KOPT-K1 (cell line): ENCODE data around the gene ITGA11.

Experiments used
- H3K27ac ChIP-seq: fragments of 200-600 bp; sonication (generic); 2 replicates; pipeline ENCODE4 v1.5.1; 2016; ENCODE audit warnings: antibody characterized with exemption, mild to moderate bottlenecking, low read depth, low read length; ENCODE audit not compliant: poor library complexity, severe bottlenecking
- H3K36me3 ChIP-seq: fragments of 200-600 bp; sonication (generic); 2 replicates; pipeline ENCODE4 v1.5.1; 2017; ENCODE audit warnings: antibody characterized with exemption, mild to moderate bottlenecking, low read length, moderate library complexity; ENCODE audit not compliant: insufficient read depth
- H3K9me3 ChIP-seq: fragments of 200-600 bp; sonication (generic); 2 replicates; pipeline ENCODE4 v1.5.1; 2017; ENCODE audit warnings: antibody characterized with exemption, low read length, mild to moderate bottlenecking; ENCODE audit not compliant: insufficient read depth, poor library complexity, severe bottlenecking

Gene ITGA11

GRCh38 chr15:68279779-68280753, 151.9 kb downstream of the ITGA11 start:
- Histone ChIP-seq H3K27ac (no peak overlapping the region), H3K36me3 (peaks cover 22% of the 10 kb centered on the region), H3K9me3 (no peaks in the 10 kb centered on the region)

GRCh38 chr15:68278595-68279405, 153.2 kb downstream of the ITGA11 start:
- H3K27ac ChIP-seq, result peak overlapping the region; percentile 93
- H3K36me3 ChIP-seq, result peaks cover 12% of the 10 kb centered on the region; the same call in 1 of the 2 replicates
- H3K9me3 ChIP-seq, result no peaks in the 10 kb centered on the region

- no peaks in the 10 kb centered on the region for H3K9me3 ChIP-seq
- H3K27ac ChIP-seq, result peak overlapping the region; percentile 93
- peaks cover 12% of the 10 kb centered on the region; the same call in 1 of the 2 replicates for H3K36me3 ChIP-seq
Observed at GRCh38 chr15:68278345-68278594, 153.7 kb downstream of the ITGA11 start.

GRCh38 chr15:68277603-68278344, 154.2 kb downstream of the ITGA11 start, which contains the start of gene FEM1B:
Gene FEM1B (plus strand): TSS chr15:68277745. CDS start chr15:68278418, 673 bp downstream.
- Histone ChIP-seq H3K36me3 (peaks cover 12% of the 10 kb centered on the region; the same call in 1 of the 2 replicates), H3K27ac (peak within 1 kb of the TSS; percentile 93), H3K9me3 (no peaks in the 10 kb centered on the region)

GRCh38 chr15:68277131-68277602, 154.8 kb downstream of the ITGA11 start:
- Histone ChIP-seq H3K36me3 (peaks cover 12% of the 10 kb centered on the region; the same call in 1 of the 2 replicates), H3K27ac (peak overlapping the region; percentile 93), H3K9me3 (no peaks in the 10 kb centered on the region)

GRCh38 chr15:68276668-68277067, 155.3 kb downstream of the ITGA11 start:
- Histone ChIP-seq H3K9me3 (no peaks in the 10 kb centered on the region), H3K27ac (peak overlapping the region; percentile 93), H3K36me3 (peaks cover 12% of the 10 kb centered on the region; the same call in 1 of the 2 replicates)

- H3K9me3 ChIP-seq, result no peaks in the 10 kb centered on the region
- H3K27ac ChIP-seq, result no peak overlapping the region
- H3K36me3 ChIP-seq, result peaks cover 3% of the 10 kb centered on the region; the same call in 1 of the 2 replicates
Observed at GRCh38 chr15:68275165-68275746, 156.7 kb downstream of the ITGA11 start.

GRCh38 chr15:68274201-68274848, 157.6 kb downstream of the ITGA11 start:
- Histone ChIP-seq H3K9me3 (no peaks in the 10 kb centered on the region), H3K36me3 (no peaks in the 10 kb centered on the region), H3K27ac (no peak overlapping the region)

GRCh38 chr15:68272721-68273271, 159.2 kb downstream of the ITGA11 start:
- no peaks in the 10 kb centered on the region for H3K9me3 ChIP-seq
- H3K27ac ChIP-seq, result no peak overlapping the region
- no peaks in the 10 kb centered on the region for H3K36me3 ChIP-seq

- no peak overlapping the region for H3K27ac ChIP-seq
Observed at GRCh38 chr15:68271854-68272471, 160.0 kb downstream of the ITGA11 start.

GRCh38 chr15:68268405-68268804, 163.6 kb downstream of the ITGA11 start:
- no peaks in the 10 kb centered on the region for H3K9me3 ChIP-seq
- no peak overlapping the region for H3K27ac ChIP-seq
- no peaks in the 10 kb centered on the region for H3K36me3 ChIP-seq

More at GRCh38 chr15:68271854-68272471, 160.0 kb downstream of the ITGA11 start:
- H3K9me3 ChIP-seq, result no peaks in the 10 kb centered on the region
- H3K36me3 ChIP-seq, result no peaks in the 10 kb centered on the region

- Histone ChIP-seq H3K9me3 (no peaks in the 10 kb centered on the region), H3K27ac (no peak overlapping the region), H3K36me3 (no peaks in the 10 kb centered on the region)
Observed at GRCh38 chr15:68265674-68266073, 166.3 kb downstream of the ITGA11 start.

- H3K36me3 ChIP-seq, result no peaks in the 10 kb centered on the region
- H3K27ac ChIP-seq, result no peak overlapping the region
- H3K9me3 ChIP-seq, result no peaks in the 10 kb centered on the region
Observed at GRCh38 chr15:68265081-68265480, 166.9 kb downstream of the ITGA11 start.
